CD14-positive monocyte (primary cell): ENCODE measurements around the gene ZNF132. TPM values are rescaled to one million over a fixed set of nuclear protein-coding genes. Genes with fewer than 3 reads are reported as not detected.

ENCODE experiments used
- DNase-seq, 3 donors: peaks; one replicate each; pipeline ENCODE4 v3.0.0-alpha.2; 2011 to 2022
- H2AFZ ChIP-seq: 2 replicates; pipeline ENCODE4 v1.6.0; 2012; ENCODE audit warnings: mild to moderate bottlenecking, low read depth, low read length, inconsistent platforms; ENCODE audit not compliant: insufficient read depth, poor library complexity, severe bottlenecking
- H3K27ac ChIP-seq, 2 donors: 1 replicate in 1 of 2; 2 replicates in 1 of 2; pipeline ENCODE4 v1.5.1; 2012 to 2013; ENCODE audit warnings: low read length in 2 of 2, control low read depth in 1 of 2, inconsistent platforms in 1 of 2, low read depth in 1 of 2, mild to moderate bottlenecking in 1 of 2
- H3K27me3 ChIP-seq, 2 donors: one replicate each; pipeline versions ENCODE4 v1.6.0 to v1.6.1; 2011 to 2013; ENCODE audit warnings: low read length in 2 of 2; ENCODE audit not compliant: control insufficient read depth in 2 of 2, insufficient read depth in 2 of 2
- H3K36me3 ChIP-seq, 2 donors: replicated peaks in 1 of 2; 1 replicate in 1 of 2; 2 replicates in 1 of 2; pipeline versions ENCODE4 v1.5.1 to v1.6.1; 2012 to 2013; ENCODE audit warnings: low read length in 2 of 2, control low read depth in 1 of 2, inconsistent platforms in 1 of 2, mild to moderate bottlenecking in 1 of 2; ENCODE audit not compliant: insufficient read depth in 2 of 2, control insufficient read depth in 1 of 2
- H3K4me1 ChIP-seq, 2 donors: 1 replicate in 1 of 2; 2 replicates in 1 of 2; pipeline versions ENCODE4 v1.5.1 to v1.6.1; 2012 to 2013; ENCODE audit warnings: low read length in 2 of 2, control low read depth in 1 of 2, inconsistent platforms in 1 of 2, mild to moderate bottlenecking in 1 of 2, moderate library complexity in 1 of 2; ENCODE audit not compliant: insufficient read depth in 2 of 2, control insufficient read depth in 1 of 2
- H3K4me2 ChIP-seq: replicated peaks from 2 replicates; pipeline ENCODE3; 2012; ENCODE audit warnings: low read length, moderate library complexity, mild to moderate bottlenecking; ENCODE audit not compliant: poor library complexity, severe bottlenecking; ENCODE audit errors: extremely low read depth
- H3K4me3 ChIP-seq, 3 experiments: fragments of 200-600 bp in 1 of 3; sonication (generic) in 1 of 3; replicated peaks in 1 of 3; 1 replicate in 2 of 3; 2 replicates in 1 of 3; pipeline ENCODE4 v1.5.1; 2011 to 2013; ENCODE audit warnings: low read length in 3 of 3, mild to moderate bottlenecking in 3 of 3, control low read depth in 2 of 3, low read depth in 2 of 3, inconsistent platforms in 1 of 3, moderate library complexity in 1 of 3
- H3K79me2 ChIP-seq: 2 replicates; pipeline ENCODE4 v1.6.0; 2012; ENCODE audit warnings: mild to moderate bottlenecking, control low read depth, inconsistent platforms, low read length, moderate library complexity; ENCODE audit not compliant: insufficient read depth
- H3K9ac ChIP-seq: 2 replicates; pipeline ENCODE4 v1.6.0; 2017; ENCODE audit warnings: low read length, mild to moderate bottlenecking; ENCODE audit not compliant: insufficient read depth, poor library complexity, severe bottlenecking
- H3K9me3 ChIP-seq, 2 donors: replicated peaks in 1 of 2; 1 replicate in 1 of 2; 2 replicates in 1 of 2; pipeline versions ENCODE4 v1.5.1 to v1.6.1; 2012 to 2013; ENCODE audit warnings: low read length in 2 of 2, control low read depth in 1 of 2; ENCODE audit not compliant: control insufficient read depth in 1 of 2, insufficient read depth in 1 of 2
- H4K20me1 ChIP-seq: 2 replicates; pipeline ENCODE4 v1.6.0; 2012; ENCODE audit warnings: mild to moderate bottlenecking, low read length, control low read depth, moderate library complexity; ENCODE audit not compliant: insufficient read depth
- H3K27ac Mint-ChIP-seq, 7 donors: one replicate each; pipeline ENCODE4 v1.8.0; 2020; ENCODE audit warnings: mild to moderate bottlenecking in 7 of 7, mixed read lengths in 7 of 7, moderate library complexity in 6 of 7, inconsistent platforms in 2 of 7
- H3K27me3 Mint-ChIP-seq, 3 donors: one replicate each; pipeline ENCODE4 v1.8.0; 2021 to 2022; ENCODE audit warnings: low read depth in 3 of 3, mild to moderate bottlenecking in 3 of 3, mixed read lengths in 3 of 3, moderate library complexity in 3 of 3, inconsistent platforms in 1 of 3
- H3K36me3 Mint-ChIP-seq, 2 donors: one replicate each; pipeline ENCODE4 v1.8.0; 2020; ENCODE audit warnings: mixed read lengths in 2 of 2, inconsistent platforms in 1 of 2, mild to moderate bottlenecking in 1 of 2
- H3K4me1 Mint-ChIP-seq: one replicate; pipeline ENCODE4 v1.8.0; 2020; ENCODE audit warnings: mild to moderate bottlenecking, mixed read lengths
- H3K4me3 Mint-ChIP-seq, 2 donors: one replicate each; pipeline ENCODE4 v1.8.0; 2020; ENCODE audit warnings: mild to moderate bottlenecking in 2 of 2, mixed read lengths in 2 of 2, moderate library complexity in 1 of 2
- H3K9me3 Mint-ChIP-seq, 7 donors: one replicate each; pipeline ENCODE4 v1.8.0; 2020 to 2022; ENCODE audit warnings: mixed read lengths in 7 of 7, mild to moderate bottlenecking in 6 of 7, moderate library complexity in 6 of 7, inconsistent platforms in 2 of 7
- CTCF ChIP-seq: fragments of 200-600 bp; IDR thresholded peaks from one replicate; pipeline ENCODE4 v1.8.0; 2022; ENCODE audit warnings: antibody characterized with exemption, mild to moderate bottlenecking
- WGBS: methylation state at CpG from one replicate; pipeline ENCODE4 v1.1.5; 2013; ENCODE audit warnings: missing lambda C conversion rate; ENCODE audit not compliant: insufficient coverage; 5-methylcytosine and 5-hydroxymethylcytosine counted together
- intact Hi-C, 2 donors: fragments of 100-400 bp; cut with micrococcal nuclease; formaldehyde crosslinking; loops; one replicate each; pipeline versions ENCODE4 v1.15.0 to v1.15.1; 2023
- polyA plus RNA-seq, 3 donors: library from polyadenylated mRNA; depleted of rRNA in 1 of 3; unstranded in 2 of 3; stranded (reverse) in 1 of 3; fragments of 300-500 nt in 2 of 3; fragments of >200 nt in 1 of 3; fragmentation: Illumina TruSeq in 2 of 3; gene quantifications; 1 replicate in 2 of 3; 2 replicates in 1 of 3; pipeline ENCODE4 v1.2.3, GENCODE V29; 2012 to 2021

The ZNF132 gene
- polyA plus RNA-seq, 3 donors: 0.40 to 0.92 (median 0.75) TPM

DNA sequence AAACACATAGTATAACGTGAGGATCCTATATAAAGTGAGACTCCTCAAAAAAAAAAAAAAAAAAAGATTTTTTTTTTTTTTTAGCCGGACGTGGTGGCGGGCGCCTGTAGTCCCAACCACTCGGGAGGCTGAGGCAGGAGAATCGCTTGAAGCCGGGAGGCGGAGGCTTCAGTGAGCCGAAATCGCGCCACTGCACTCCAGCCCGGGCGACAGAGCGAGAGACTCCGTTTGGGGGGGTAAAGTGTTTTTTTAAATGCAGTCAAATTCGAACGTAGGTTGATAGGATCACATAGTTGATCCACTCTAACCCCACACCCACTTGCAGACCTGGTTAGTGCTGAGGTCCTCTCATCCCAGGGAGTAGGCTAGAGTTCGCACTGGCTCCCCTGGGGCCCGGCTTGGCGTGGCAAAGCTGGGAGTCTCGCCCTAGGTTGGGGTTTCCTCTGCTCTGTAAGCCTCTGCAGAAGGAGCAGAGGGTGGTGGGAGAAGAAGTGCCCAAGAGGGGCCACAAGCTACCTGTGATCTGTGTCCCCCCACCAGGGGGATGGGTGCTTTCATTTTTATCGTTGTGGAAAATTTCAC lies 38.0 kb downstream of the ZNF132 start:
- H3K9ac ChIP-seq: peak overlapping the region; percentile 40
- 47% methylated on average over 8 of the region's 23 CpGs for WGBS
- no peak for TF ChIP-seq CTCF

DNA sequence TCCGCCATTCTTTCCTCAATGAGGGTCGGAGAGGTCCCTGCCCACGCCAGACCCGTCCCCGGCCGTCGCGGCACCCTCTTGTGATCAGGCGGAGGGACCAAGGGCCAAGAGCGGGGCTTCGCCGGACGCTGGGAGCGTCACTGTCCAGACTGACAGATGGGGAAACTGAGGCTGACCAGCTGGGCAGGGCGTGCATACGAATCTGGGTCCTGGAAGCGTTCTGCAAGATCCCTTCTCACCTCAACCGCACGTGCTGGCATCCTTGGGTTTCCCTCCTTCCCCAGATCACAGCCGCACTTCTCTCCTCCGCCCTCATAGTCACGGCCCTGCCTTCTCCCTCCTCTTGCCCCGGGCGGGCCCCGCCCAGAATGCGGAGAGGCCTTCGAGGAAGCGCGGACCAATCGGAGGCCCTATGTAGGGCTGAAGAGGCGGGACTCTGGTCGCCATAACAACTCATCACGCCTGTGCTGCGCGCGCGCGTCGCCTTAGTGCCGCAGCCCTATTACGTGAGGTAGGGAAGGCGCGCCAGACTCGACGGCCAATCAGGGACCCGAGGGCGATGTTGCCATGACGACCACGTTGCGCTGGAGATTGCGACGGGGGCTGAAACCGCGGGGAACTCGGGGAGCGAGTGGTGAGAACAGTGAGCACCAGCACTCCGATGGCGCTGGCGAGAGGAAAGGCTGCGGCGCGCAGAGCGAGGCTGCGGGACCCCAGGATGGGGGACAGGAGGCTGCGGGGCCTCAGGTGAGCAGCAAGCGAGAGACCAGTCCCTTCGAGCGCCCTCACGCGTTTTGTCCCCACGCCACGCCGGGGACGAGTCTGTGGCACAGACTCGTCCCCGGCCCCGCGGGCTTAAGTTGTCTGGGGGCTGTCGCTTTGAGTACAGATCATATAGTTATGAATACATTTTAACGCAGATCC lies 38.8 kb downstream of the ZNF132 start:
- peak overlapping the region; percentile 3 to 55 for H3K27ac ChIP-seq
- H3K27me3 Mint-ChIP-seq: peaks cover 18 to 25% (median 24%) of the 10 kb centered on the region in 3 donors
- peak; percentile 99 to 100 (median 100) for DNase-seq
- TF ChIP-seq CTCF: no peak
- H3K4me3 Mint-ChIP-seq: peak overlapping the region; percentile 81 to 88
- no peaks in the 10 kb centered on the region for H3K36me3 ChIP-seq
- H3K4me1 ChIP-seq: peaks cover 14% of the 10 kb centered on the region in 2 donors
- H3K4me2 ChIP-seq: peak overlapping the region; percentile 69
- H4K20me1 ChIP-seq: no peaks in the 10 kb centered on the region
- H3K9me3 Mint-ChIP-seq: peaks cover 0 to 7% (median 2%) of the 10 kb centered on the region in 7 donors
- intact Hi-C loops: loop anchor here in 1 of 2 donors (2.0 kb wide), 1 partner anchor 40 kb away; the partner anchor contains the start of gene ZNF132
- H3K9me3 ChIP-seq: no peaks in the 10 kb centered on the region
- H2AFZ ChIP-seq: peak overlapping the region; percentile 82
- peak overlapping the region; percentile 35 to 72 (median 53) for H3K4me3 ChIP-seq
- peaks cover 10% of the 10 kb centered on the region for H3K4me1 Mint-ChIP-seq
- H3K27ac Mint-ChIP-seq: peak overlapping the region; percentile 68 to 91 (median 78)
- H3K36me3 Mint-ChIP-seq: no peaks in the 10 kb centered on the region
- H3K79me2 ChIP-seq: no peaks in the 10 kb centered on the region
- 4% methylated on average over 61 of the region's 80 CpGs for WGBS
- H3K27me3 ChIP-seq: peaks cover 0 to 18% of the 10 kb centered on the region in 2 donors
- H3K9ac ChIP-seq: peak overlapping the region; percentile 40

More for the DNA sequence above, 38.0 kb downstream of the ZNF132 start:
- Histone ChIP-seq H3K79me2 (no peaks in the 10 kb centered on the region), H3K27me3 (peaks cover 0 to 17% of the 10 kb centered on the region in 2 donors), H3K4me2 (peak overlapping the region; percentile 69), H2AFZ (peak overlapping the region; percentile 82), H3K4me1 (peaks cover 14% of the 10 kb centered on the region in 2 donors), H3K4me3 (peak overlapping the region; percentile 35 to 72 (median 53)), H4K20me1 (no peaks in the 10 kb centered on the region), H3K9me3 (no peaks in the 10 kb centered on the region), H3K36me3 (no peaks in the 10 kb centered on the region), H3K27ac (peak overlapping the region in 1 of 2 donors; percentile 55)
- DNase-seq: no peak
- peak overlapping the region in 3 of 7 donors; percentile 68 to 90 (median 75) for H3K27ac Mint-ChIP-seq
- H3K36me3 Mint-ChIP-seq: no peaks in the 10 kb centered on the region
- H3K9me3 Mint-ChIP-seq: peaks cover 0 to 7% (median 2%) of the 10 kb centered on the region in 7 donors
- H3K27me3 Mint-ChIP-seq: peaks cover 17 to 24% (median 19%) of the 10 kb centered on the region in 3 donors
- peak overlapping the region; percentile 81 to 88 for H3K4me3 Mint-ChIP-seq
- intact Hi-C loops: loop anchor here in 1 of 2 donors (2.0 kb wide), 1 partner anchor 39 kb away; the partner anchor contains the start of gene ZNF132
- H3K4me1 Mint-ChIP-seq: peaks cover 13% of the 10 kb centered on the region
